HG02798 (cell line): ENCODE data around the gene NLRP9.

Experiments
- ATAC-seq: cut with Tn5 transposase; IDR thresholded peaks from one replicate; pipeline ENCODE4 v1.9.1; 2021; ENCODE audit warnings: mild to moderate bottlenecking; ENCODE audit not compliant: unreplicated experiment, poor library complexity

NLRP9 gene

GRCh38 chr19:55704494-55705245, 33.5 kb downstream of the NLRP9 start:
- no peak for ATAC-seq

- ATAC-seq, result no peak
Measured at GRCh38 chr19:55703790-55704215, 34.4 kb downstream of the NLRP9 start.

- ATAC-seq, result no peak
Measured at GRCh38 chr19:55702131-55702627, 36.0 kb downstream of the NLRP9 start.

GRCh38 chr19:55700813-55701212, 37.4 kb downstream of the NLRP9 start:
- no peak for ATAC-seq

GRCh38 chr19:55699221-55699620, 39.0 kb downstream of the NLRP9 start:
- no peak for ATAC-seq

GRCh38 chr19:55698256-55698655, 39.9 kb downstream of the NLRP9 start:
- ATAC-seq, result no peak

GRCh38 chr19:55697698-55698097, 40.5 kb downstream of the NLRP9 start:
- ATAC-seq, result no peak

GRCh38 chr19:55697069-55697440, 41.1 kb downstream of the NLRP9 start:
- no peak for ATAC-seq

- no peak for ATAC-seq
Measured at GRCh38 chr19:55696301-55697068, 41.7 kb downstream of the NLRP9 start.

GRCh38 chr19:55695511-55696290, 42.5 kb downstream of the NLRP9 start:
- ATAC-seq, result no peak

GRCh38 chr19:55694656-55695491, 43.3 kb downstream of the NLRP9 start:
- no peak for ATAC-seq

- no peak for ATAC-seq
Measured at GRCh38 chr19:55694241-55694655, 44.0 kb downstream of the NLRP9 start.

GRCh38 chr19:55693336-55693974, 44.7 kb downstream of the NLRP9 start:
- no peak for ATAC-seq

GRCh38 chr19:55692681-55693081, 45.5 kb downstream of the NLRP9 start:
- no peak for ATAC-seq

- ATAC-seq, result no peak
Measured at GRCh38 chr19:55691561-55692481, 46.4 kb downstream of the NLRP9 start.

GRCh38 chr19:55690769-55691545, 47.2 kb downstream of the NLRP9 start:
- no peak for ATAC-seq

GRCh38 chr19:55690109-55690768, 48.0 kb downstream of the NLRP9 start:
- ATAC-seq, result no peak
